ENCODE measurements around the gene IGSF6.
"Not testable (repeated sequence)": the region's sequence is repeated elsewhere in the genome, so short reads cannot be mapped to it uniquely, and the experiment has no call there.

Gene IGSF6

DNA sequence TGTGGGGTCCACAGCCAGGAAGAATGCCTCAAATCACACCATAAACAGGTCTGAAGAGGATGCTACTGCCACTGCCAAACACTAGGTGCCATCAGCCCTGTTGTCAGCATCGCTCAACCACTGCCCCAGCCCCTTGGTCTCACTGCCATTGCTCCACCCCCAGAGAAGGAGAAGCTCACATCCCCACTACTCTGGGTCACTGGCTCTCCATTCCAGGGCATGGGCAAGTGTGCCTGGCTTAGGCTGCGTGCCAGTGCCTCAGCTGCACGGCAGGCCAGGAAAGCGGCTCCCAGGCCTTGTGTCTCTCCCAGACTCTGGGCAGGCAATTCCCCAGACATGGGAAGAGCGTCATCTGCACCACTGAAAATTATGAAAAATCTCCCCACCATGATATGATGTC, 1.2 kb upstream of the IGSF6 start:
- DNase-seq (ENCODE audit: low read depth) = no peak

GRCh38 chr16:21651515-21651914, 893 bp downstream of the IGSF6 start:
- no peak for DNase-seq (ENCODE audit: low read depth)

DNA sequence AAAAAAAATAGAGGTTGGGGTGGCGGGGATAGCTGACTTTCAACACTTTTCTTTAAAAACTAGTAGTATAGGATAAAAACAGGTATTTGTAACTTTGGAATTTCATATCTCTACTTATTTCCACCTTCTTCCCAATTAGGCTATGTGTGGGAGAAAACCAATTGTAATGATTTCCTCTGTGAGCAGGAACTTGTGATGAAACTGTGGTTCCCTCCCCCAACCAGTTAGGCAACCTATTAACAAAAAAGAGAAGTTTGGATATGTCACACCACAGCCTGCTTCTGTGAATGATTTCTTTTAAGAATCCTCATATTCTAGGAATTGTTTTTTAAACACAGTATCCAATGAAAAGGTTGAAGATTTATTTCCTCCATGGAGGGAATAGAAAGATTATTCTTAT, 1.9 kb downstream of the IGSF6 start:
- DNase-seq (ENCODE audit: low read depth) = no peak

GRCh38 chr16:21649826-21650406, 2.5 kb downstream of the IGSF6 start:
- DNase-seq (ENCODE audit: low read depth) = not testable (repeated sequence)

- DNase-seq (ENCODE audit: low read depth) = no peak
Measured at GRCh38 chr16:21647562-21648164, 4.7 kb downstream of the IGSF6 start.

- peak; percentile 42 for DNase-seq (ENCODE audit: low read depth)
Measured at GRCh38 chr16:21646721-21647561, 5.5 kb downstream of the IGSF6 start.

DNA sequence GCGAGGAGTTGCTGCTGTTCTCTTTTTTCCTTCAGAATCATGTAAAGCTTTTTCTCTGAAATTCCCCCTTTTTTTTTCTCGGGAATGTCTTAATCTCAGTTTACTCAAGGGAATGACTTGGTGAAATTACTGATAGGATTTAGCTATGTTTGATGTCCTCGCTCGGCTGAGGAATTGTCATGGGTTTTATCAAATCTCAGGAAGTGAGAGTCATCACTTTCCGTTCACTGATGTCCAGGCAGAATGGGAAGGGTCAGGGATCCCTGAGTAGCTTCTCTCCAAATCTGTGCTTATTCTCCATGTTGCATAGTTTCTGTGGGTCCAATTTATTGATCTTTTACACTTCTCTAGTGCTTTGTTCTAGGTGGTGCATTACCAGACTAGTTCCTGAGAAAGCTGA, 6.3 kb downstream of the IGSF6 start:
- no peak for DNase-seq (ENCODE audit: low read depth)

DNA sequence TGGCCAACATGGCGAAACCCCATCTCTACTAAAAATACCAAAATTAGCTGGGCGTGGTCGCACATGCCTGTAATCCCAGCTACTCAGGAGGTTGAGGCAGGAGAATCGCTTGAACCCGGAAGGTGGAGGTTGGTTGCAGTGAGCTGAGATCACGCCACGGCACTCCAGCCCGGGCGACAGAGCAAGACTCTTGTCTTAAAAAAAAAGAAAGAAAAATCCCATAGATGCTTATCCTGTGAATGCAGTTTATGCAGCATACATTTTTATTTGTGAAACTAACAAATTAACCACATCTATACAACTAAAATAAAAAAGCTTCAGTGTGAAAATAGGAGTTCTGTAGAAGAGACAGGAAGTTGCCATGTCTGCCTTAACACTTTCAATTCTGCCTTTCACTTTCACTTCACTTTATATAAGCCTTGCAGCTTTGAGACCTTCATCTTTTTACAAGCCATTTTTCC, 7.1 kb downstream of the IGSF6 start:
- DNase-seq (ENCODE audit: low read depth) = peak; percentile 8

DNA sequence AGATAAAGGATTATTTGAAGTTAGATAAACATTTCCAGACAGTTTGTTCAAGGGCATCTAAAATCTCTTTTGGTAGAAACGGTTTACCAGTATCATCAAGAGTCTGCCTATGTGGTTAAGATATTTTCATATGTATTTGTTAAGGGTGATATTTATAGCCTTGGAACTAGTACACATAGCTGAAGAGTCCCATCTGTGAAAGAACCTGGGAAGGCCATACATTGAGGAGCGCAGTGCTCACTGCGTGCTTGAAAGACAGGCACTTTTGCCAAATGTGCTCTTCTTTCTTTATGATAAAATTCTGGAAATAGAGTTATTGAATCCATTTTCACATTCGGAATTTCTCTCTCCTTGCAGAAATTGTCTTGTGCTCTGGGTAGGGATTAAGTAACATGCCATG, 7.7 kb downstream of the IGSF6 start:
- DNase-seq (ENCODE audit: low read depth) = no peak

DNA sequence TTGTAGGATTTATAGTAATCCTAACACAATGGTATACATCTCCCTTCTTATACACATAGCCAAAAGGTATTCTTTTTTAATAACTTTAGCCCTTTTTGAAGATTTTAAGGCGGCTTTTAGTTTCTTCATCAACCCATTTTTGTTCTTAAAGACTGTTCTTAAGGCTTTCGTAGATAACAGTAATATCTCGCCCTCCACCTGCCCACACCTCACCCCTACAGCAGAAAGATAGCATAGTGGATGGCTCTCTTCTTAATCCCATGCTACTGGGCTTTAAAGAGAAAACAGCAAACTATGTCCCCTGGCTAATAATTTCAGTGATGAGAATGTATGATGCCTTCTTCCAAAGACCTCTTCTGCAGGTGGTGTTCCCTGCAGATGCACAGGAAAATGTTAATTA, 8.6 kb downstream of the IGSF6 start:
- no peak for DNase-seq (ENCODE audit: low read depth)

GRCh38 chr16:21642861-21643260, 9.5 kb downstream of the IGSF6 start:
- no peak for DNase-seq (ENCODE audit: low read depth)

DNA sequence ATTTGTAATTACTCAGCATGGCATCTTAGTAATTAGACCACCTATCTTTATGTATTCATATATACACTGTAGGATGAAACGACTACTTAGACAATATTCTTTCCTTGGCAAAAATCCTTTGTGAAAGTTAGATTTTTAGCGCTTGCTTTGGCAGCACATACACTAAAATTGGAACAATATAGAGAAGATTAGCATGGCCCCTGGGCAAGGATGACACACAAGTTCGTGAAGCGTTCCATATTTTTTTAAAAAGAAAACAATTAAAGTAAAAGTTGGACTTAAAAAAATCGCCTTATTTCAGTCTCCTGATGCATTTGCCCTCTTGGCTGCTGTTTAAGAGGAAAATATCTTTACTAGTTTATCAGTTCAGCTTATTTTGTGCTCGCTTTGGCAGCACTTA, 10.5 kb downstream of the IGSF6 start:
- no peak for DNase-seq (ENCODE audit: low read depth)

DNA sequence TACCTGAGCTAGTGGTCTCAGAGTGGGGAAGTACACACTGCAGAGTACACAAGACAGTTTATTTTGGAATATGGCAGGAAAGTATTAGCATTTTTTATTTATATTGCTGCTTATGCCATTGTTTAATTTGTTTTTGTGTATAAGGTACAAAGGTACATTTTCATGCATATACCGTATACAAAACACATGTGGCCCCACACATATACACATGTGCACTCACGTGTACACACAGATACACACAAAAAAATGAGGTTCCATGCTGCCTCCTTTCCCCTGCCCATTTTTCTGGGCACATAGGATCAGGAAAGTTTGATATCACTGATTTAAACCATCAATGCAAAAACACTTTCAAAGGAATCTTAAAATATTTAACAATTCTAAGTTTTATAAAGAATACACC, 12.9 kb downstream of the IGSF6 start:
- DNase-seq (ENCODE audit: low read depth) = no peak

GRCh38 chr16:21638573-21638975, 13.8 kb downstream of the IGSF6 start:
- no peak for DNase-seq (ENCODE audit: low read depth)

DNA sequence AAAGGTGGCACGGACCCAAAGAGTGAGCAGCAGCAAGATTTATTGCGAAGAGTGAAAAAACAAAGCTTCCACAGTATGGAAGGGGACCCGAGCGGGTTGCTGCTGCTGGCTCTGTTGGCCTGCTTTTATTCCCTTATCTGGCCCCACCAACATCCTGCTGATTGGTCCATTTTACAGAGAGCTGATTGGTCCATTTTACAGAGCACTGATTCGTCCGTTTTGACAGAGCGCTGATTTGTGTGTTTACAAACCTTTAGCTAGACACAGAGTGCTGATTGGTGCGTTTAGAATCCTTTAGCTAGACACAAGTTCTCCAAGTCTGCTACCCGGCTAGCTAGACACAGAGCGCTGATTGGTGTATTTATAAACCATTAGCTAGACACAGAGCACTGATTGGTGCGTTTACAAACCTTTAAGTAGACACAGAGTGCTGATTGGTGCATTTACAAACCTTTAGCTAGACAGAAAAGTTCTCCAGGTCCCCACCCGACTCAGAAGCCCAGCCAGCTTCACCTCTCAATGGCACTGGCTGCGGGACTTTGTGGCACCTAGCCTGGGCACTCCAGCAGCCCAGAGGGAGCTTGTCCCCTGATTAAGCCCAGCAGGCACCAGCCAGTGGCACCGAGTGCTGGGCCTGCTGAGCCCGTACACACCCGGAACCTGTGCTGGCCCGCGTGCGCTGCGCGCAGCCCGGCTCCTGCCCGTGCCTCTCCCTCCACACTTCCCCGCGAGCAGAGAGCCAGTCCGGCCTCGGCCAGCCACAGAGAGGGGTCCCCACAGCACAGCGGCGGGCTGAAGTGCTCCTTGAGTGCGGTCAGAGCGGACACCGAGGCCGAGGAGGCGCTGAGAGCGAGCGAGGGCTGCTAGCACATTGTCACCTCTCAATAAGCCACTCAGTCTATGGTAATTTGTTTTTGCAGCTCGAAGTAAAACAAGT, 15.1 kb downstream of the IGSF6 start:
- DNase-seq (ENCODE audit: low read depth) = no peak

GRCh38 chr16:21635694-21636093, 16.7 kb downstream of the IGSF6 start:
- not testable (repeated sequence) for DNase-seq (ENCODE audit: low read depth)

- DNase-seq (ENCODE audit: low read depth) = no peak
Measured at GRCh38 chr16:21634216-21634615, 18.2 kb downstream of the IGSF6 start.

- DNase-seq (ENCODE audit: low read depth) = not testable (repeated sequence)
Measured at GRCh38 chr16:21631951-21632575, 20.3 kb downstream of the IGSF6 start.

GRCh38 chr16:21631376-21631775, 21.0 kb downstream of the IGSF6 start:
- DNase-seq (ENCODE audit: low read depth) = not testable (repeated sequence)

DNA sequence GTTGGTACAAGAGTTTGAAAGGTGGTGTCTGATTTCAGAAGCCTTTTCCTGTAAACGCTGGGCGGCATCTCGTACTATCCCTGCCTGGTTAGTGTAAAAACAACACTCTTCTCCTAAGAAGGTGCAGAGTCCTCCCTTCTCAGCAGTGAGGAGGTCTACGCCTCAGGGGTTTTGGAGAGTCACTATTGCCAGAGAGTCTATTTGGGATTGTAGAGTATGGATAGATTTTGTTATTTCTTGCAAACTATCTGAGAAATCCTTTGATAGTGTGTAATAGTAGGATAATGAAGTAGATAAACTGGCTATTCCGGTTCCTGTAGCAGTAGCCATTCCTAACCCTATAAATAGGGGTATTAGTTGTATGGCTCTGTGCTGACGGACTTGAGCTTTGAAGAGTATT, 21.5 kb downstream of the IGSF6 start:
- not testable (repeated sequence) for DNase-seq (ENCODE audit: low read depth)

All from activated T-cell treated with anti-CD3 and anti-CD28 coated beads for 1 hour (primary cell).